Trophoblast cell (in vitro differentiated cells and primary cell): ENCODE data around the gene NT5DC1.

Experiments used
- DNase-seq, 2 donors: peaks; one replicate each; pipeline ENCODE4 v3.0.0-alpha.2; 2016
- H2AFZ ChIP-seq: 2 replicates; pipeline ENCODE4 v1.6.1; 2013; ENCODE audit warnings: low read length, moderate library complexity, mild to moderate bottlenecking; ENCODE audit not compliant: insufficient read depth, poor library complexity
- H2AK5ac ChIP-seq: 2 replicates; pipeline ENCODE4 v1.6.1; 2013; ENCODE audit warnings: mild to moderate bottlenecking, low read length
- H2BK120ac ChIP-seq: 2 replicates; pipeline ENCODE4 v1.6.1; 2013; ENCODE audit warnings: low read length, mild to moderate bottlenecking, moderate library complexity; ENCODE audit not compliant: insufficient read depth, poor library complexity
- H2BK12ac ChIP-seq: 2 replicates; pipeline ENCODE4 v1.6.1; 2013; ENCODE audit warnings: mild to moderate bottlenecking, low read length, moderate library complexity
- H2BK5ac ChIP-seq: 2 replicates; pipeline ENCODE4 v1.6.1; 2013; ENCODE audit warnings: low read length, low read depth, moderate library complexity, mild to moderate bottlenecking; ENCODE audit not compliant: poor library complexity
- H3K14ac ChIP-seq: 2 replicates; pipeline ENCODE4 v1.6.1; 2013; ENCODE audit warnings: mild to moderate bottlenecking, low read length
- H3K18ac ChIP-seq: 2 replicates; pipeline ENCODE4 v1.6.1; 2013; ENCODE audit warnings: mild to moderate bottlenecking, low read length
- H3K23ac ChIP-seq: 2 replicates; pipeline ENCODE4 v1.6.1; 2013; ENCODE audit warnings: low read length
- H3K27ac ChIP-seq: 2 replicates; pipeline ENCODE4 v1.5.1; 2013; ENCODE audit warnings: low read depth, mild to moderate bottlenecking, inconsistent platforms, low read length, moderate library complexity
- H3K27me3 ChIP-seq: 2 replicates; pipeline ENCODE4 v1.6.1; 2013; ENCODE audit warnings: inconsistent platforms, mild to moderate bottlenecking, low read length, moderate library complexity; ENCODE audit not compliant: insufficient read depth
- H3K36me3 ChIP-seq, 2 experiments: 1 replicate in 1 of 2; 2 replicates in 1 of 2; pipeline ENCODE4 v1.6.1; 2013; ENCODE audit warnings: low read length in 2 of 2, mild to moderate bottlenecking in 2 of 2, moderate library complexity in 1 of 2; ENCODE audit not compliant: insufficient read depth in 2 of 2, control insufficient read depth in 1 of 2
- H3K4ac ChIP-seq: 2 replicates; pipeline ENCODE4 v1.6.1; 2013; ENCODE audit warnings: low read depth, mild to moderate bottlenecking, low read length, moderate library complexity
- H3K4me1 ChIP-seq, 2 experiments: 1 replicate in 1 of 2; 2 replicates in 1 of 2; pipeline ENCODE4 v1.6.1; 2013; ENCODE audit warnings: low read length in 2 of 2, mild to moderate bottlenecking in 2 of 2, moderate library complexity in 1 of 2; ENCODE audit not compliant: insufficient read depth in 2 of 2, control insufficient read depth in 1 of 2
- H3K4me2 ChIP-seq: 2 replicates; pipeline ENCODE4 v1.6.1; 2013; ENCODE audit warnings: inconsistent platforms, mild to moderate bottlenecking, low read length, moderate library complexity
- H3K4me3 ChIP-seq: 2 replicates; pipeline ENCODE4 v1.5.1; 2013; ENCODE audit warnings: mild to moderate bottlenecking, low read depth, low read length, inconsistent platforms
- H3K79me1 ChIP-seq: one replicate; pipeline ENCODE4 v1.6.1; 2013; ENCODE audit warnings: low read length
- H3K79me2 ChIP-seq: 2 replicates; pipeline ENCODE4 v1.6.1; 2013; ENCODE audit warnings: low read length, mild to moderate bottlenecking; ENCODE audit not compliant: control insufficient read depth, insufficient read depth, poor library complexity
- H3K9ac ChIP-seq: 2 replicates; pipeline ENCODE4 v1.6.1; 2013; ENCODE audit warnings: mild to moderate bottlenecking, low read length
- H3K9me3 ChIP-seq: 2 replicates; pipeline ENCODE4 v1.6.1; 2013; ENCODE audit warnings: low read depth, mild to moderate bottlenecking, control low read depth, inconsistent platforms, low read length; ENCODE audit not compliant: insufficient read depth
- H4K12ac ChIP-seq: 2 replicates; pipeline ENCODE4 v1.6.1; 2013; ENCODE audit warnings: low read depth, mild to moderate bottlenecking, low read length, moderate library complexity
- H4K8ac ChIP-seq: 2 replicates; pipeline ENCODE4 v1.6.1; 2013; ENCODE audit warnings: low read depth, mild to moderate bottlenecking, low read length, moderate library complexity
- H4K91ac ChIP-seq: one replicate; pipeline ENCODE4 v1.6.1; 2013; ENCODE audit warnings: low read depth, mild to moderate bottlenecking, low read length, moderate library complexity
- WGBS: extraction: QIAGEN DNeasy Blood & Tissue Kit; methylation state at CpG from one replicate; pipeline ENCODE4 v1.1.7; 2013; ENCODE audit warnings: missing lambda C conversion rate; ENCODE audit not compliant: insufficient read length, insufficient coverage; ENCODE audit errors: extremely low coverage; 5-methylcytosine and 5-hydroxymethylcytosine counted together

NT5DC1 gene

GRCh38 chr6:116214681-116215080, 114.0 kb downstream of the NT5DC1 start:
- H2AK5ac ChIP-seq: no peak overlapping the region
- no peak overlapping the region for H3K4me3 ChIP-seq
- no CpG with 5 or more reads among the region's 1 CpG for WGBS
- no peak overlapping the region for H4K8ac ChIP-seq
- no peak overlapping the region for H3K9ac ChIP-seq
- DNase-seq: no peak
- H3K27ac ChIP-seq: no peak overlapping the region
- H3K4me1 ChIP-seq: no peaks in the 10 kb centered on the region
- H3K18ac ChIP-seq: no peak overlapping the region
- no peaks in the 10 kb centered on the region for H3K9me3 ChIP-seq
- H3K4me2 ChIP-seq: no peak overlapping the region
- no peak overlapping the region for H2BK12ac ChIP-seq
- H3K27me3 ChIP-seq: no peaks in the 10 kb centered on the region
- H3K79me1 ChIP-seq: no peaks in the 10 kb centered on the region
- no peak overlapping the region for H3K14ac ChIP-seq
- H3K79me2 ChIP-seq: no peaks in the 10 kb centered on the region
- no peak overlapping the region for H4K12ac ChIP-seq
- H3K4ac ChIP-seq: no peak overlapping the region
- H2AFZ ChIP-seq: no peak overlapping the region
- no peaks in the 10 kb centered on the region for H3K36me3 ChIP-seq
- no peak overlapping the region for H2BK5ac ChIP-seq
- no peak overlapping the region for H2BK120ac ChIP-seq
- H4K91ac ChIP-seq: no peak overlapping the region
- H3K23ac ChIP-seq: no peak overlapping the region

GRCh38 chr6:116215414-116215813, 114.8 kb downstream of the NT5DC1 start:
- Histone ChIP-seq H4K8ac (no peak overlapping the region), H3K4ac (no peak overlapping the region), H3K23ac (no peak overlapping the region), H3K27ac (no peak overlapping the region), H4K91ac (no peak overlapping the region), H3K27me3 (no peaks in the 10 kb centered on the region), H2BK12ac (no peak overlapping the region), H3K4me1 (peaks cover 0 to 2% of the 10 kb centered on the region in 2 experiments), H2AK5ac (no peak overlapping the region), H3K4me3 (no peak overlapping the region), H3K36me3 (no peaks in the 10 kb centered on the region), H3K9ac (no peak overlapping the region), H3K14ac (no peak overlapping the region), H3K9me3 (no peaks in the 10 kb centered on the region), H3K79me2 (no peaks in the 10 kb centered on the region), H2BK120ac (no peak overlapping the region), H4K12ac (no peak overlapping the region), H3K18ac (no peak overlapping the region), H3K79me1 (no peaks in the 10 kb centered on the region), H2BK5ac (no peak overlapping the region), H3K4me2 (no peak overlapping the region), H2AFZ (no peak overlapping the region)
- no CpG with 5 or more reads among the region's 5 CpGs for WGBS
- DNase-seq: peak in 1 of 2 donors; percentile 48

GRCh38 chr6:116217069-116217468, 116.4 kb downstream of the NT5DC1 start:
- no peak overlapping the region for H3K27ac ChIP-seq
- no peak overlapping the region for H2BK12ac ChIP-seq
- no peaks in the 10 kb centered on the region for H3K27me3 ChIP-seq
- no peaks in the 10 kb centered on the region for H3K9me3 ChIP-seq
- no peak overlapping the region for H3K14ac ChIP-seq
- no peak overlapping the region for H2AFZ ChIP-seq
- H3K79me1 ChIP-seq: no peaks in the 10 kb centered on the region
- H3K4me1 ChIP-seq: peaks cover 0 to 2% of the 10 kb centered on the region in 2 experiments
- no CpG with 5 or more reads among the region's 1 CpG for WGBS
- no peak overlapping the region for H4K91ac ChIP-seq
- no peak overlapping the region for H3K9ac ChIP-seq
- no peak overlapping the region for H2BK120ac ChIP-seq
- no peak overlapping the region for H3K4me2 ChIP-seq
- no peak overlapping the region for H3K4me3 ChIP-seq
- H2AK5ac ChIP-seq: no peak overlapping the region
- no peak overlapping the region for H2BK5ac ChIP-seq
- no peak overlapping the region for H3K18ac ChIP-seq
- no peaks in the 10 kb centered on the region for H3K36me3 ChIP-seq
- no peak overlapping the region for H3K4ac ChIP-seq
- DNase-seq: peak in 1 of 2 donors; percentile 81
- H4K8ac ChIP-seq: no peak overlapping the region
- H4K12ac ChIP-seq: no peak overlapping the region
- H3K23ac ChIP-seq: no peak overlapping the region
- no peaks in the 10 kb centered on the region for H3K79me2 ChIP-seq

- Histone ChIP-seq H3K14ac (no peak overlapping the region), H2AFZ (no peak overlapping the region), H3K36me3 (no peaks in the 10 kb centered on the region), H3K4me3 (no peak overlapping the region), H2BK12ac (no peak overlapping the region), H2AK5ac (no peak overlapping the region), H3K4me2 (no peak overlapping the region), H2BK5ac (no peak overlapping the region), H4K91ac (no peak overlapping the region), H3K4me1 (peaks cover 0 to 2% of the 10 kb centered on the region in 2 experiments), H3K9me3 (no peaks in the 10 kb centered on the region), H3K18ac (no peak overlapping the region), H2BK120ac (no peak overlapping the region), H3K4ac (no peak overlapping the region), H4K8ac (no peak overlapping the region), H3K23ac (no peak overlapping the region), H3K9ac (no peak overlapping the region), H3K27me3 (no peaks in the 10 kb centered on the region), H4K12ac (no peak overlapping the region), H3K27ac (no peak overlapping the region), H3K79me1 (no peaks in the 10 kb centered on the region), H3K79me2 (no peaks in the 10 kb centered on the region)
- DNase-seq: peak in 1 of 2 donors; percentile 72
- no CpG with 5 or more reads among the region's 3 CpGs for WGBS
Measured at GRCh38 chr6:116218172-116218633, 117.5 kb downstream of the NT5DC1 start.
